Measurements from ENCODE around the gene TAF10.

The TAF10 gene

GRCh38 chr11:6646071-6646470, 34.1 kb upstream of the TAF10 start:
- TF ChIP-seq L3MBTL2 (conservative IDR thresholded peaks at IDR 0.05), result no peak
- no peak for TF ChIP-seq FOXK2 (IDR thresholded peaks at IDR 0.05)
- TF ChIP-seq LEF1 (IDR thresholded peaks at IDR 0.05; ENCODE audit: borderline replicate concordance), result no peak
- no peak for TF ChIP-seq TARDBP (IDR thresholded peaks at IDR 0.05)
- POLR2A ChIA-PET, result interaction anchor here (0.7 kb wide), 1 partner anchor 11 kb away, joined by 3 read pairs; no protein-coding TSS in a partner anchor
- CTCF ChIA-PET, result no interaction called here
- DNase-seq (ENCODE audit: extremely low spot score), result no peak

DNA sequence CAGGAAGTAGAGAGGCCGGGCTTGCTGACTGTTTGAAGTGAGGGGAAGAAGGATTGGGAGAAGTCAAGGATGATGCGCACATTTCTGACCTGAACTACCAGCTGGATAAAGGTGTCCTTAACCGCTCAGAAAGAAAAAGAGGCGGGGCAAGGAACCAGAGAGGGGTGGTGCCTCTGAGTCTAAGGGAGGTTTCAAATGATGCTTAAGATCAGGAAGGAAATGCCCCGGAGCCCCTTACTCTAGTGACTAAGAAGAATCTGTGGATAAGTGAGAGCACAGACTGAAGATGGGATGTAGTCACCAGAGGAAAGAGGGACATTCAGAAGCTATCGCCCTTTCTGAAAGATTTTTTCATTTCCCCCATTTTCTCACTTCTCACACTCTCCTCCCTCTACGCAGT, 30.9 kb upstream of the TAF10 start:
- ChIA-PET POLR2A (no interaction called here), CTCF (no interaction called here)
- TF ChIP-seq TARDBP (IDR thresholded peaks at IDR 0.05) (no peak), CTBP1 (IDR thresholded peaks at IDR 0.05; ENCODE audit: borderline replicate concordance) (no peak), BHLHE40 (IDR thresholded peaks at IDR 0.05; ENCODE audit: borderline replicate concordance) (no peak), ELF4 (IDR thresholded peaks at IDR 0.05) (no peak), HDGF (IDR thresholded peaks at IDR 0.05; ENCODE audit: borderline replicate concordance) (no peak), ARNT (IDR thresholded peaks at IDR 0.05) (no peak), SP1 (IDR thresholded peaks at IDR 0.05) (no peak), FOXM1 (IDR thresholded peaks at IDR 0.05; ENCODE audit: borderline replicate concordance) (no peak), ZNF384 (IDR thresholded peaks at IDR 0.05) (no peak), FOXK2 (IDR thresholded peaks at IDR 0.05) (no peak), L3MBTL2 (conservative IDR thresholded peaks at IDR 0.05) (no peak), PKNOX1 (IDR thresholded peaks at IDR 0.05) (no peak), SUZ12 (IDR thresholded peaks at IDR 0.05) (no peak), NFRKB (IDR thresholded peaks at IDR 0.05) (no peak), LEF1 (IDR thresholded peaks at IDR 0.05; ENCODE audit: borderline replicate concordance) (no peak), FOXA1 (IDR thresholded peaks at IDR 0.05) (no peak)
- no peak for DNase-seq (ENCODE audit: extremely low spot score)

DNA sequence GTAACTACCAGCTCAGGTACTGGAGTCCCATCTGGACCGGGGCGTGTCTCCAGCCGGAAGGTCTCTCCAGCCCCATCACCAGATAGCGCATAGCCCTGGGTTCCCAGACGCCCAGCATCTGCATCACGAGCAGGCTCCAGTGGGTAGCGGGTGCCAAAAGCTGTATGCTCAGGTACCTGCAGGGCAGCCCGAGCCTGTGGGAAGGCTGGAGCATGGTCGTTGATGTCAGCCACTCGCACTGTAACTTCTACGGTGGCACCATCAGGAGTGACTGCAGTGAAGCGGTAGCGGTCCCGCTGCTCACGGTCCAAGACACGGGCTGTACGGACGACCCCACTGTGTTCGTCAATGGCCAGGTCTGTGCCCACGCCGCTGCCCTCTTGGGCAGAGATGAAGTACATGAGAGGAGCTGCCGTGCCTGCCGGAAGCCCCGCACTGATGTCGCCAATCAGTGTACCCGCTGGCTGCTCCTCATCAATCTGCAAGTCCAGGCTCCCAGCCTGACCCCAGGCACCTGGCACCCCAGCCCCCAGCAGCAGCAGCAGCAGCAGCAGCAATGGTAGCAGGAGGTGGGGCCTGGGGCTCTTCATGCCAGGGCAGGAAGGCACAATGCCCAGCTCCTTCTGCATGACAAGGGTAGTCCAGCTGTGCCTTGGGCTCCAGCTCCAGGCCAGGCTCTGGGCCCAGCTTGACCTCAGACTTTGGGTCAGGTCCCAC, 29.1 kb upstream of the TAF10 start:
- POLR2A ChIA-PET, result no interaction called here
- CTCF ChIA-PET, result no interaction called here
- TF ChIP-seq ZNF384 (IDR thresholded peaks at IDR 0.05) (no peak), BHLHE40 (IDR thresholded peaks at IDR 0.05; ENCODE audit: borderline replicate concordance) (no peak), CTBP1 (IDR thresholded peaks at IDR 0.05; ENCODE audit: borderline replicate concordance) (no peak), NFRKB (IDR thresholded peaks at IDR 0.05) (no peak), LEF1 (IDR thresholded peaks at IDR 0.05; ENCODE audit: borderline replicate concordance) (no peak), L3MBTL2 (conservative IDR thresholded peaks at IDR 0.05) (no peak)
- no peak for DNase-seq (ENCODE audit: extremely low spot score)

GRCh38 chr11:6640036-6640984, 28.3 kb upstream of the TAF10 start:
- no peak for DNase-seq (ENCODE audit: extremely low spot score)
- POLR2A ChIA-PET, result no interaction called here
- CTCF ChIA-PET, result no interaction called here
- TF ChIP-seq FOXA1 (IDR thresholded peaks at IDR 0.05) (no peak), TARDBP (IDR thresholded peaks at IDR 0.05) (no peak), CTBP1 (IDR thresholded peaks at IDR 0.05; ENCODE audit: borderline replicate concordance) (no peak), PKNOX1 (IDR thresholded peaks at IDR 0.05) (no peak), NFRKB (IDR thresholded peaks at IDR 0.05) (no peak), FOXM1 (IDR thresholded peaks at IDR 0.05; ENCODE audit: borderline replicate concordance) (no peak), BHLHE40 (IDR thresholded peaks at IDR 0.05; ENCODE audit: borderline replicate concordance) (no peak), ZNF384 (IDR thresholded peaks at IDR 0.05) (no peak), L3MBTL2 (conservative IDR thresholded peaks at IDR 0.05) (no peak), FOXK2 (IDR thresholded peaks at IDR 0.05) (no peak), ELF4 (IDR thresholded peaks at IDR 0.05) (no peak)

DNA sequence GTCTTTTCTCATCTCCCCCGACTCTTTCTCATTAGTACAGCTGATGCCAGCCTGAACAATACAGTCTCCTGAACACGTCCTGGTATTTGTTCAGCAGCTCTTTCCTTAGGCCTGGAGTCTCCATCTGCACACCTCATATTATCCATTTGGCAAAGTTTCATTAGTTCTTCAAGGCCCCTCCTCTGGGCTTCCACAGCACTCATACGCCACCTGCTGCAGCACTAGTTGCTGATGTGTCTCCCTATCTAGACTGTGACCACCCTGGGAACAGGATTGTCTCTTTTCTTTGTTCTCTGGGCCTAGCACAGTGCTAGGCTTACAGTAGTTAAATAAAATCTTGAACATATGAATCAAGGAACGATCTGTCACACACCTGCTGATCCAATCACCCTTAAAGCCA, 26.4 kb upstream of the TAF10 start:
- no peak for TF ChIP-seq HDGF (IDR thresholded peaks at IDR 0.05; ENCODE audit: borderline replicate concordance)
- no peak for TF ChIP-seq ELF4 (IDR thresholded peaks at IDR 0.05)
- no peak for TF ChIP-seq SP1 (IDR thresholded peaks at IDR 0.05)
- TF ChIP-seq PKNOX1 (IDR thresholded peaks at IDR 0.05), result no peak
- TF ChIP-seq FOXM1 (IDR thresholded peaks at IDR 0.05; ENCODE audit: borderline replicate concordance), result no peak
- no peak for TF ChIP-seq LEF1 (IDR thresholded peaks at IDR 0.05; ENCODE audit: borderline replicate concordance)
- no peak for TF ChIP-seq BHLHE40 (IDR thresholded peaks at IDR 0.05; ENCODE audit: borderline replicate concordance)
- TF ChIP-seq SUZ12 (IDR thresholded peaks at IDR 0.05), result no peak
- no peak for TF ChIP-seq FOXA1 (IDR thresholded peaks at IDR 0.05)
- no peak for TF ChIP-seq CTBP1 (IDR thresholded peaks at IDR 0.05; ENCODE audit: borderline replicate concordance)
- TF ChIP-seq ARNT (IDR thresholded peaks at IDR 0.05), result no peak
- no peak for TF ChIP-seq L3MBTL2 (conservative IDR thresholded peaks at IDR 0.05)
- TF ChIP-seq FOXK2 (IDR thresholded peaks at IDR 0.05), result no peak
- TF ChIP-seq NFRKB (IDR thresholded peaks at IDR 0.05), result no peak
- TF ChIP-seq TARDBP (IDR thresholded peaks at IDR 0.05), result no peak
- no peak for TF ChIP-seq ZNF384 (IDR thresholded peaks at IDR 0.05)
- POLR2A ChIA-PET, result interaction anchor here (0.9 to 1.5 kb wide), 5 partner anchors 9 to 45 kb away, joined by 3 to 4 read pairs (median 4); partner anchors contain the start of genes MRPL17 and TAF10
- no peak for DNase-seq (ENCODE audit: extremely low spot score)
- CTCF ChIA-PET, result no interaction called here

Measured in HEK293T (cell line).